NCI-H1436 treated with DMSO at 0.1 percent for 48 hours (cell line): ENCODE data around the gene ACADM.
"Not testable (repeated sequence)": the region's sequence is repeated elsewhere in the genome, so short reads cannot be mapped to it uniquely, and the experiment has no call there.

ENCODE experiments used
- DNase-seq: peaks from one replicate; lab custom pipeline; 2025; lab: John Stamatoyannopoulos, UW

ACADM gene

GRCh38 chr1:75724472-75725022 lies at the start of gene ACADM:
TSS of gene ACADM (plus strand) at chr1:75724709. CDS start at chr1:75724788, 79 bp downstream.
- no peak for DNase-seq

GRCh38 chr1:75677443-75677842 lies 47.1 kb upstream of the ACADM start:
- no peak for DNase-seq

DNA sequence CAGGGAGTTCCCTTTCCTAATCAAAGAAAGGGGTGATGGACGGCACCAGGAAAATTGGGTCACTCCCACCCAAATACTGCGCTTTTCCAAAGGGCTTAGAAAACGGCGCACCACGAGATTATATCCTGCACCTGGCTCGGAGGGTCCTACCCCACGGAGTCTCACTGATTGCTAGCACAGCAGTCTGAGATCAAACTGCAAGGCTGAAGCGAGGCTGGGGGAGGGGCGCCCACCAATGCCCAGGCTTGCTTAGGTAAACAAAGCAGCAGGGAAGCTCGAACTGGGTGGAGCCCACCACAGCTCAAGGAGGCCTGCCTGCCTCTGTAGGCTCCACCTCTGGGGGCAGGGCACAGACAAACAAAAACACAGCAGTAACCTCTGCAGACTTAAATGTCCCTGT lies 46.5 kb upstream of the ACADM start:
- DNase-seq = not testable (repeated sequence)

GRCh38 chr1:75690547-75690946 lies 34.0 kb upstream of the ACADM start:
- DNase-seq = no peak

DNA sequence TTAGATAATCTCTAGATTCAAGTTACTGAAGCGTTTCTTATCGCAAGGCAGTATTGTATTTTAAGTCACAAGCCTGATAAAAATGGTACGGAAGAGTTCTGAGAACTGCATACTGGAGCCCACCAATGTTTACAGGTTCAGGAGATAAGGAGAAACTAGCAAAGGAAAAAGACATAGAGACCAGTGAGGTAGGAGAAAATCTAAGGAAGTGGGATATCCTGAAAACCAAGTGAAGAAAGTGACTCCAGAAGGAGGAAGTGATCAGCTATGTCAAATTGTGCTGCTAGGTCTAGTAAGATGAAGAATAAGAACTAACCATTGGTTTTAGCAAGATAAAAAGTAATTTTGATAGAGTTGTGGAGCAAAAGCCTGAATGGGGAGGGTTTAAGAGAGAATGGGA lies 31.0 kb upstream of the ACADM start:
- DNase-seq = no peak

DNA sequence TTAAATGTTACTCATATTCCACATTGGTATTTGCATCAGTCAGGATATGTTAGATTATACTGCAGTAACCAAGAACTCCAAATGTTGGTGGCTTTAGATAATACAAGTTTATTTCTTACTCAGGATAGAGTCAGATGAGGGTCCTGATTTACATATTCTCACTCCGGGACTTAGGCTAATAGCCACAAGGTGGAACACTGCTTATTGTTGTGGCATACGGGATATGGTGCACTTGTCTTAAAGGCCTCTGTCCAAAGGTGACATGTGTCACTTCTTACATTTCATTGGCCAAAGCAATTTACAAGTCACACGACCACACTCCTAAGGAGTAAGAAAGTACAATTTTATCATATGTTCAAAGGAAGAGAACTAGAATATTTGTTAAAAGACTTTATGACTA lies 28.5 kb upstream of the ACADM start:
- DNase-seq = no peak

DNA sequence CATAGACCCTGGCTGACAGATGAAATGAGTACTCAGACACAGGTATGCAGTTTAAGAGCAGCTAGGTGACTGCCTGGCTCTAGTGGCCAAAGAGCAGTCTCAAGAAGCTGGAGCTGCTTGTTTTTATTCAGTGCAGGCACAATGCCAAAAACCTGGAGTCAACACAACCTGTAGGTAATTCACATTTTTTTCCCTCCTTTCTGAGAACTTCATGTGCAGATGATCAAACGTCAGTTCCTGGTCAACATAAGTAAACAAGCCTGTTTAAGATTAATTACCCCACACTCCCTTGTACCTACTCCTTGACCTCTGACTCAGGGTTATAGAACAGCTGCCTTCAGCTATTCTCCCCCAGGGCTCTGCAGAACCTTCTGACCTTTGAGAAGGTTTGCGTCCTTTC lies 17.3 kb upstream of the ACADM start:
- no peak for DNase-seq

DNA sequence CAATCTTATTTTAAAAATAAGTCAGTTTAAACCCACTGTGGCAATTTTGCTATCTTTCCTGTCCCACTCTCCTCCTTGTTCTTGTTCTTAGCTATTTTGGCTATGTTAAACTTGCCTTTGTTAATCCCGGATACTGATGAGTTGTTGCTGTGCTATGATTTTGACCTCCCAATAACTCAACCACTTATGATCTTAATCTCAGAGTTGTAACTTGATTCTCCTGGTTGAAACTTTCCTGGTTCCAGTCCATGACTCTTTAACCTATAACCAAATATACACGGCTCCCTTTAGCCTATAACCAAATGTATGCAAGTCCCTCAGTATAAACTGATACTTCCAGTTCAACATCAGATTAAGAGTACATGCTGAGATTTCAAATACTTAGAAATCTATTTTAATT lies 15.6 kb upstream of the ACADM start:
- no peak for DNase-seq

GRCh38 chr1:75710832-75711231 lies 13.7 kb upstream of the ACADM start:
- no peak for DNase-seq

DNA sequence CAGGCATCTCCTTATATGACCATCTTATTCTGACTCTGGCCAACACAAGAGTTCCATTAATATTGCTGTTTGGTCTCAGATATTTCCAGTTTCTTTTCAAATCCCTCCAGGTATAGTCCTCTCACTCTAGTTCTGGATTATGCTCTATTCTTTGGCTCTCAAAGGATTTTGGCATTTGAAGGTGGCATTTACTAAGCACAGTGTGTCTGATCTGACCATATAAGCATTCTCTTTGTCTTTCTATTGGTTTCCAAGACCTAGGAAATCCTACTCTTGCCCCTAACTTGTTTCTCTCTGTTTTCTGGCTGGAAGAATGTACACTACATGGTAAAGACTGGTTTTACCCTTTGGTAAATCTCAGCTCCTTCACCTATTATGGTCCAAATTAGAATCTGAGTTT lies 12.7 kb upstream of the ACADM start:
- DNase-seq = no peak

GRCh38 chr1:75712306-75712705 lies 12.2 kb upstream of the ACADM start:
- DNase-seq = no peak

- no peak for DNase-seq
Measured at GRCh38 chr1:75719810-75720209, 4.7 kb upstream of the ACADM start.

- no peak for DNase-seq
Measured at GRCh38 chr1:75720325-75720724, 4.2 kb upstream of the ACADM start.

DNA sequence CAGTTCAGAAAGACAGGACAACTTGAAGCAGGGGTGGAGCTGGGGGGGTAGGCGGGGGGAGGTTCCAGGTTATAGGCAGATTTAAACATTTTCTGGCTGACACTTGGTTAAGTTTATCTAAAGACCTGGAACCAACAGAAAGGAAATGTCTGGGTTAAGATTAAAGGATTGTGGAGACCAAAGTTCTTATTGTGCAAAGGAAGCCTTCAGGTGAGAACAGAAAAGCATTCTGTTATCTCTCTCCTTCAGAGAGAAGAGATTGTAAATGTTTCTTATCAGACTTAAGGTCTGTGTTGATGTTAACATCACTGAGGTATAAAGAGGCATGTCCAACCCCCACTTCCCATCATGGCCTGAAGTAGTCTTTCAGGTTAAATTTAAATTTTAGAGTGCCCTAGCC lies 3.7 kb upstream of the ACADM start:
- no peak for DNase-seq

DNA sequence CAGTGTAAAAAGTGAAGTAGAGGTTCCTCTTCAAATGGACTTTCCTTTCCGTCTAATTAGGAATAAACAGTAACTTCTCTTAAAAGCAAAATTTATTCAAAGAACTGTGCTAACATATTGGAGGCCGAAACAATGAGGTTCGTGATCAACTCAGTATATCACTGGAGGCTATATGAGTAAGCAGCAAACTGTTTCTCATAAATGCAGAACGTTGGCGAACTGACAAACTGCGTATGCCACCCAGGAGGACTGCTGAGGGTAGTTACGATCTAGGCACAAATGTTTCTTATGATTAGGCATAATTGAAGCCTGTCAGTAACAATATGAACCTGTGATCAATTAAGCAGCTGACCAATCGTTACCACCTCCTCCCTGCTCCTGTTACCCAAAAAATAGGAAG lies 2.3 kb upstream of the ACADM start:
- not testable (repeated sequence) for DNase-seq

GRCh38 chr1:75722966-75723365 lies 1.5 kb upstream of the ACADM start:
- DNase-seq = no peak

DNA sequence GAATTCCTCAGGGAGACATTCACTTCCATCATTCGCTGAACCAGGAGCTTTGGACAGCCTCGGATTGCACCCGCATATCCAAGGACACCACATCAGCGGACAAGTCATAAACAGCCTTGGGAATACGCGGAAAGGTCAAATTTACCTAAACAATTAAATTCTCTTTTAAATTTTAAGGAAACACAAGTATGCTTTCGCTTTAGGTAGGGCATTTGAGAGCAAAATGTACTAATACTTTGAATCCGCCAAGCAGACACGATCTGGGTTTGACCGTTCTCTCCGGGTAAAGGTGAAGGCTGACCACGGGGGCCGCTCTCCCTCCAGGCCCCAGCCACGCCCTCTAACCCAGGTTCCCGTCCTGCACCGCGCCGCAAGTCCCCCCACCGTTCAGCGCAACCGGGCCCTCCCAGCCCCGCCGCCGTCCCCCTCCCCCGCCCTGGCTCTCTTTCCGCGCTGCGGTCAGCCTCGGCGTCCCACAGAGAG lies 479 bp upstream of the ACADM start:
- DNase-seq = no peak

DNA sequence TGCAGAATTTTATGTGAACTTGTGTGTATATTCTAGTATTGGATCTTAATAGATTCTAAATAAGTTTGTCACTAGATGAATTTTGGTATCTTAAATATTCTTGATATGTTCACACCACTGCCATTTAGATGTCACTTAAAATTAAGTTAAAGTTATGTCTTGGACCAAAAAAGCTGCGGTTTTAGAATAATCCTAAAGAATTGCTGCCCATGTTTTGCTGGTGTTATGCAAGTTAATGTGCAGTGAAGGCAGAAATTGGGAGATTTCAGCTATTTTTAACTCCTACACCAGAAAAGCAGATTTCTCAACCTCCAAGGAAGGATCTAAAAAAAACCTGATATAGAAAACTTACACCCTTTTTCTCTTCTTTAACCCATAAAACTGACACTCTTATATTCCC lies 757 bp downstream of the ACADM start:
- DNase-seq = no peak

- DNase-seq = no peak
Measured at GRCh38 chr1:75725861-75726361, 1.4 kb downstream of the ACADM start.

- no peak for DNase-seq
Measured at GRCh38 chr1:75727571-75727970, 3.1 kb downstream of the ACADM start.

- no peak for DNase-seq
Measured at GRCh38 chr1:75730432-75730831, 5.9 kb downstream of the ACADM start.

DNA sequence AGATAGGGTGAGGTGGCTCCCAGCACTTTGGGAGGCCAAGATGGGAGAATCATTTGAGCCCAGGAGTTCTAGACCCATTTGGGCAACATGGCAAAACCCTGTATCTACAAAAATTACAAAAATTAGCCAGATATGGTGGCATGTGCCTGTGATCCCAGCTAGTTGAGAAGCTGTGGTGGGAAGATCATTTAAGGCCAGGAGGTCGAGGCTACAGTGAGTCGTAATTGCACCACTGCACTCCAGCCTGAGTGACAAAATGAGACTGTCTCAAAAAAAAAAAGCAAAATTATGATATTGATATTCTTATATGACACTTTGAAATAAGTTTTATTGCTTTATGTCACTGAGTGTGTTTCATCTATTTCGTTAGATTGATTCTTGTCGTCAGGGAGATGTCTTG lies 7.4 kb downstream of the ACADM start:
- no peak for DNase-seq

DNA sequence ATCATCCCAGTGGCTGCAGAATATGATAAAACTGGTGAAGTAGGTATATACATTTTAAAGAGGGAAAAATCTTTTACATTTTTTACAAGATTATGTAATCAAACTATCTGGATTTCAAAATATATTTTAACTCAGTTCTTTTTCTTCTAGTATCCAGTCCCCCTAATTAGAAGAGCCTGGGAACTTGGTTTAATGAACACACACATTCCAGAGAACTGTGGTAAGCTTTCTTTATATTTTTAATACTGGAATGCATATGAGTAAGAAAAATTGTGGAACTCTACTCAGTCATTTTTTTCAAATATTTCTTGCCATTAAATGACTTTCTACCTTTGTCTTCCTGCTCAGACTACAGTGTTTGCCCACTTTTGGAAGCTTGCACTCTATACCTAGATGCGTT lies 8.2 kb downstream of the ACADM start:
- DNase-seq = no peak

DNA sequence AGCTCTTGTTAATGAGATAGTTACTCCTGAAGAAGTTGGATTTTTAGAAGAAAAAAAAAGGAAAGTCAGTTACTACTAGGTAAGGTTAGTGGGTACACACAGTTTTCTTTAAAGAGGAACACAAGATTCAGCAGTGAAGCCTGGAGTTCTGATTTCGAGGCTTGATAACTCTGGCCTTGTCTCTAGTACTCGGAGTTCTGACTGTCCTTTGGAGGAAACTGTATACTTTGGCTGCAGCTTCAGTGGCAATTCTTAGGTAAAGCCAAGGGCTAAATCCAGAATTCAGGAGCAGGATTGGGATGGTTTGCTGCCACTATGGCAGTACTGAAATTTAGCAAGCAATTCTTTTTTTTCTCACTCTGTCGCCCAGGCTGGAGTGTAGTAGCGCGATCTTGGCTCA lies 9.2 kb downstream of the ACADM start:
- DNase-seq = no peak

DNA sequence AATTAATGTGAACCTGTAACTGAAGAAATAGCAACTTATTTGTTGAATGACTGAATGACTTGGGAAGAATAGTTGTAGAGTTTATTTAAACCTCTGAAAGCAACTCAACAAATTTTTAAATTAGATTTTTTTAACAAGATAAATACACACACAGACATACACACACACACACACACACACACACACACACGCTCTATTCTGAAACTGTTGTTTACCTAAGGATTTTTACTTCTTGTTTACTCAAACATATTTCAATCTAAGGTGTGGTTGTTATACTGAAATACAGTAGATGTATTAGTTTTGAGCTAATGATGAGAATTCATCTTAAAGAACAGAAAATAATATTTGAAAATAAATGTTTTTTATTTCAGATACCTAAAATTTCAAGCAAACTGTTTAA lies 11.5 kb downstream of the ACADM start:
- DNase-seq = no peak
